Astrocyte (in vitro differentiated cells and primary cell): Measurements from ENCODE around the gene MYADML2. TPM values are rescaled to one million over a fixed set of nuclear protein-coding genes. Genes with fewer than 3 reads are reported as not detected.

Experiments
- DNase-seq: peaks from one replicate; pipeline ENCODE4 v3.0.0-alpha.2; 2010; ENCODE audit warnings: low read depth
- FAIRE-seq: peaks from 2 replicates; lab custom pipeline; 2011; peaks lifted over from hg19 to GRCh38; lab: Jason Lieb, UNC
- H2AFZ ChIP-seq: 2 replicates; pipeline ENCODE4 v1.6.0; 2012; ENCODE audit warnings: low read depth, low read length, inconsistent platforms
- H3K27ac ChIP-seq: 2 replicates; pipeline ENCODE4 v1.5.1; 2011; ENCODE audit warnings: low read depth, low read length, inconsistent platforms
- H3K27me3 ChIP-seq: 2 replicates; pipeline ENCODE4 v1.6.0; 2011; ENCODE audit warnings: low read length, inconsistent platforms; ENCODE audit not compliant: insufficient read depth
- H3K36me3 ChIP-seq: 2 replicates; pipeline ENCODE4 v1.5.1; 2011; ENCODE audit warnings: low read length, inconsistent platforms; ENCODE audit not compliant: insufficient read depth
- H3K4me1 ChIP-seq: 2 replicates; pipeline ENCODE4 v1.5.1; 2011; ENCODE audit warnings: low read length, inconsistent platforms; ENCODE audit not compliant: insufficient read depth
- H3K4me2 ChIP-seq: 2 replicates; pipeline ENCODE4 v1.6.0; 2012; ENCODE audit warnings: low read length, inconsistent platforms
- H3K4me3 ChIP-seq: 2 replicates; pipeline ENCODE4 v1.5.1; 2011; ENCODE audit warnings: low read depth, mild to moderate bottlenecking, low read length, inconsistent platforms; ENCODE audit not compliant: insufficient read depth
- H3K79me2 ChIP-seq: 2 replicates; pipeline ENCODE4 v1.6.0; 2012; ENCODE audit warnings: mild to moderate bottlenecking, low read length, inconsistent platforms; ENCODE audit not compliant: insufficient read depth
- H3K9ac ChIP-seq: 2 replicates; pipeline ENCODE4 v1.6.0; 2012; ENCODE audit warnings: mild to moderate bottlenecking, low read length, inconsistent platforms
- H3K9me3 ChIP-seq: 2 replicates; pipeline ENCODE4 v1.5.1; 2012; ENCODE audit warnings: low read depth, mild to moderate bottlenecking, low read length, inconsistent platforms; ENCODE audit not compliant: insufficient read depth
- H4K20me1 ChIP-seq: 2 replicates; pipeline ENCODE4 v1.6.0; 2012; ENCODE audit warnings: low read length, inconsistent platforms; ENCODE audit not compliant: insufficient read depth
- H3K27ac Mint-ChIP-seq: one replicate; pipeline ENCODE4 v1.8.0; 2021; ENCODE audit warnings: mild to moderate bottlenecking, mixed read lengths; ENCODE audit not compliant: unreplicated experiment
- H3K27me3 Mint-ChIP-seq: one replicate; pipeline ENCODE4 v1.8.0; 2021; ENCODE audit warnings: low read depth, mixed read lengths; ENCODE audit not compliant: unreplicated experiment
- H3K36me3 Mint-ChIP-seq: one replicate; pipeline ENCODE4 v1.8.0; 2021; ENCODE audit warnings: low read depth, mixed read lengths; ENCODE audit not compliant: unreplicated experiment
- H3K4me1 Mint-ChIP-seq: one replicate; pipeline ENCODE4 v1.8.0; 2021; ENCODE audit warnings: low read depth, mixed read lengths; ENCODE audit not compliant: unreplicated experiment
- H3K4me3 Mint-ChIP-seq: one replicate; pipeline ENCODE4 v1.8.0; 2021; ENCODE audit warnings: mild to moderate bottlenecking, moderate library complexity, mixed read lengths; ENCODE audit not compliant: unreplicated experiment
- H3K9me3 Mint-ChIP-seq: one replicate; pipeline ENCODE4 v1.8.0; 2021; ENCODE audit warnings: mild to moderate bottlenecking, mixed read lengths; ENCODE audit not compliant: unreplicated experiment
- EZH2 ChIP-seq: IDR thresholded peaks from 2 replicates; pipeline ENCODE4 v1.6.1; 2012; ENCODE audit warnings: mild to moderate bottlenecking, low read length, inconsistent platforms; ENCODE audit not compliant: insufficient read depth
- total RNA-seq: library from RNA; stranded (reverse); gene quantifications from 2 replicates; pipeline ENCODE4 v1.2.1, GENCODE V29; 2021
- TF ChIP-seq, protein P1 (sequence below): IDR thresholded peaks from 2 replicates; pipeline ENCODE4 v1.5.1; 2011; ENCODE audit warnings: low read depth, mild to moderate bottlenecking, inconsistent platforms, low read length, moderate library complexity; ENCODE audit not compliant: insufficient read depth

MYADML2 gene
- total RNA-seq, 1 donor from 2014 or later: not detected

DNA sequence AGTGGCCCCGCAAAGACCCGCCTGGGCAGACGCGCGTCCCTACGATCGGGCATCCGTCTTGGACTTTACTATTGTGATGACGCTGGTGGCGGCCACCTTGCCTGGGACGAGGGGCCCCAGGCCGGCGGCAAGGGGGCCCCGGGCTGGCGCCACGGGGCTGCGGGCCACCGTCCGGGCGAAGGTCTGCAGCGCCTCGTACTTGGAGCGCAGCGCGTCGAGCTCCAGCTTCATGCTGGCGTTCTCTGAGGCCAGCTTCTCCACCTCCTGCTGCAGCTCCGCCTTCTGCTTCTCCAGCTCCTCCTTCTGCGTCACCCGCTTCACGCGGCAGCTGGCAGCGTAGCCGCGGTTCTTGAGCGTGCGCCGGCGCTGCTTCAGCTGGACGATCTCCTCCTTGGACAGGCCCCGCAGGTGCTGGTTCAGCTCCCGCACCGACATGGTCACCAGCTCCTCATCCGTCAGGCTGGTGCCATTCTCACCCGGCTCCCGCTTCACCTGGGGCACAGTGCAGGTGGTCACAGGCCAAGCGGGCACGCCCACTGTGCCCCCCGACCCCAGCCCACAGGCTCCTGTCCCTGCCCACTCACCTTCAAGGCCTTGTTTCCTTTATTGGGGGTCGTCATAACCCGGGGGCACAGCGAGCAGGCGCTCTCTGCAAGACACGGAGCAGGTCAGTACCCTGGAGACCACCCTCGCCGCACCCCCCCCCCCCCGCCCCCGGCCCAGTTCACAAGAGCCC is 24.3 kb downstream of the MYADML2 start:
- Histone ChIP-seq H3K4me3 (no peak overlapping the region), H3K9ac (peak overlapping the region; percentile 75), H3K79me2 (peaks cover 90% of the 10 kb centered on the region), H3K27ac (peak overlapping the region; percentile 68), H3K27me3 (no peaks in the 10 kb centered on the region), H3K4me2 (peak overlapping the region; percentile 85), H2AFZ (no peak overlapping the region), H4K20me1 (peaks cover 74% of the 10 kb centered on the region), H3K36me3 (peaks cover 5% of the 10 kb centered on the region), H3K4me1 (peaks cover 23% of the 10 kb centered on the region), H3K9me3 (no peaks in the 10 kb centered on the region)
- no peak for DNase-seq
- Mint-ChIP-seq H3K4me1 (peaks cover 20% of the 10 kb centered on the region), H3K36me3 (peaks cover 10% of the 10 kb centered on the region), H3K9me3 (no peaks in the 10 kb centered on the region), H3K27ac (peak overlapping the region; percentile 58), H3K27me3 (no peaks in the 10 kb centered on the region), H3K4me3 (peak overlapping the region; percentile 54)
- FAIRE-seq: no peak
- TF ChIP-seq, protein P1, sequence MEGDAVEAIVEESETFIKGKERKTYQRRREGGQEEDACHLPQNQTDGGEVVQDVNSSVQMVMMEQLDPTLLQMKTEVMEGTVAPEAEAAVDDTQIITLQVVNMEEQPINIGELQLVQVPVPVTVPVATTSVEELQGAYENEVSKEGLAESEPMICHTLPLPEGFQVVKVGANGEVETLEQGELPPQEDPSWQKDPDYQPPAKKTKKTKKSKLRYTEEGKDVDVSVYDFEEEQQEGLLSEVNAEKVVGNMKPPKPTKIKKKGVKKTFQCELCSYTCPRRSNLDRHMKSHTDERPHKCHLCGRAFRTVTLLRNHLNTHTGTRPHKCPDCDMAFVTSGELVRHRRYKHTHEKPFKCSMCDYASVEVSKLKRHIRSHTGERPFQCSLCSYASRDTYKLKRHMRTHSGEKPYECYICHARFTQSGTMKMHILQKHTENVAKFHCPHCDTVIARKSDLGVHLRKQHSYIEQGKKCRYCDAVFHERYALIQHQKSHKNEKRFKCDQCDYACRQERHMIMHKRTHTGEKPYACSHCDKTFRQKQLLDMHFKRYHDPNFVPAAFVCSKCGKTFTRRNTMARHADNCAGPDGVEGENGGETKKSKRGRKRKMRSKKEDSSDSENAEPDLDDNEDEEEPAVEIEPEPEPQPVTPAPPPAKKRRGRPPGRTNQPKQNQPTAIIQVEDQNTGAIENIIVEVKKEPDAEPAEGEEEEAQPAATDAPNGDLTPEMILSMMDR: no peak
- TF ChIP-seq EZH2: no peak

DNA sequence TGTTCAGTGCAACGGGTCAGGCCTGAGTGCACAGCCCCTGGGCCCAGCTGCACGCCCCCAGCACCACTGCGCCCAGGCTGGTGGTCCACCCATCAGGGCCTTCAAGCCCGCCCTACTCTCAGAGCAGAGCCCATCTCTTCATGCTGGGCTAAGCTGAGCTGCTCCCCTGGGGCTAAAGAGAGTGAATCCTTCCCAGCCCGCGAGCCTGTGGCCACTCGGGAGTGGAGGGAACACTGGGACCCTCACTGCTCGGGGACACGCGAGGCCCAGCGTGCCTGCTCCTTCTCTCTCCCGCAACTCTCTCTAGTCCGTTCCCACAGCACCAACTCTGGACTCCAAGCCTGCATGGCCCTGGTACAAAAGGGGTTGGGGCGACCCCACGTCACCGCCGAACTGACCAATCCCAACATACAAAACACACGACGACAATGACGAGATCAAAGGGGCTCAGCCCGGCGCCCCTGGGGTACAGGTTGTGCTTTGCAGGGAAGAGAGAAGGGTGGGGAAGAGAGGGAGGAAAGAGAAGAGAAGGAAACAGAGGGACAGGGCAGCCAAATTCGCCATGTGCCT is 25.0 kb downstream of the MYADML2 start:
- no peaks in the 10 kb centered on the region for H3K9me3 Mint-ChIP-seq
- Histone ChIP-seq H3K9me3 (no peaks in the 10 kb centered on the region), H3K27ac (no peak overlapping the region), H3K4me1 (peaks cover 25% of the 10 kb centered on the region), H3K79me2 (peaks cover 96% of the 10 kb centered on the region), H3K27me3 (no peaks in the 10 kb centered on the region), H3K36me3 (peaks cover 5% of the 10 kb centered on the region), H3K4me3 (no peak overlapping the region), H3K9ac (peak overlapping the region; percentile 10), H4K20me1 (peaks cover 78% of the 10 kb centered on the region), H2AFZ (no peak overlapping the region), H3K4me2 (no peak overlapping the region)
- FAIRE-seq (no peak), DNase-seq (no peak)
- H3K36me3 Mint-ChIP-seq: peaks cover 10% of the 10 kb centered on the region
- peak overlapping the region; percentile 47 for H3K27ac Mint-ChIP-seq
- TF ChIP-seq EZH2: no peak
- TF ChIP-seq, protein P1: no peak
- no peak overlapping the region for H3K4me3 Mint-ChIP-seq
- no peaks in the 10 kb centered on the region for H3K27me3 Mint-ChIP-seq
- H3K4me1 Mint-ChIP-seq: peaks cover 22% of the 10 kb centered on the region

DNA sequence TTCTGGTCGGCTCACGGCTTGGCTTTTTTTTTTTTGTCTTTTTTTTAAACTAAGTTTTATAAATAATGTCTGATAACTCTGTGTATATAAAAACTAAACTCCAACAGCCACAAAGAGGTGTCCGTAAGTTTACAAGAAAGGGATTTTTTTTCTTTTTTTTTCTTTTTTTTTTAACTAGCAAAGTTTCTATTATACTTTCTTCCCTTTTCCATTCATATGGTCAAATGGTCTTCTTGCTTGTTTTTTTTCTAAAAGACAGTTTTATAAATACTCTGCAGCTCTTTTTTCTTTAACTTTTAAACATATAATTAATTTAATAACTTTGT is 25.5 kb downstream of the MYADML2 start:
- TF ChIP-seq, protein P1: no peak
- TF ChIP-seq EZH2: no peak
- DNase-seq (no peak), FAIRE-seq (no peak)
- Mint-ChIP-seq H3K27ac (peak overlapping the region; percentile 23), H3K27me3 (no peaks in the 10 kb centered on the region), H3K4me1 (peaks cover 27% of the 10 kb centered on the region), H3K9me3 (no peaks in the 10 kb centered on the region), H3K36me3 (peaks cover 10% of the 10 kb centered on the region), H3K4me3 (peak overlapping the region; percentile 14)
- no peak overlapping the region for H2AFZ ChIP-seq
- H4K20me1 ChIP-seq: peaks cover 83% of the 10 kb centered on the region
- peaks cover 95% of the 10 kb centered on the region for H3K79me2 ChIP-seq
- no peak overlapping the region for H3K9ac ChIP-seq
- H3K4me3 ChIP-seq: no peak overlapping the region
- peaks cover 5% of the 10 kb centered on the region for H3K36me3 ChIP-seq
- no peak overlapping the region for H3K27ac ChIP-seq
- no peak overlapping the region for H3K4me2 ChIP-seq
- H3K27me3 ChIP-seq: no peaks in the 10 kb centered on the region
- H3K4me1 ChIP-seq: peaks cover 31% of the 10 kb centered on the region
- H3K9me3 ChIP-seq: no peaks in the 10 kb centered on the region
